ENCODE measurements around the gene DIS3L2.

DNA sequence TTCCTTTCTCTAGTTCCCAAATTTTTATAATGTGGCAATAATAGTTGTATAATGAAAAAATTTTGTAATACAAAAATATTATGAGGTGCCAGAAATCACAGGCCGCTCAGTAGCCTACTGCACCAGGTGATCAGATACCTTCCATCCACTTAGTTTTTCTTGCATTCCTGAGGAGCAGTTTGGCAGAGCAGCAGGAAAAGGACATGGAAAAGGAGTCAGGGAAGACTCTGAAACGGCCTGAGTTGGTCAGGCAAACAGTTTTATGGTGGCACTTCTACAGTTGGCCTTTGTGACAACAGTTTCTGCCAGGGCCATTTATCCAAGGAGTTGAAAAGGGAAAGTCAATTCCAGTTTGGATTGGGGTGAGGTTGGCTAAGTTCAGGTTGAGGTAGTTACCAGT, 251.7 kb downstream of the DIS3L2 start:
- TF ChIP-seq POLR2AphosphoS5 (IDR thresholded peaks at IDR 0.05; ENCODE audit: low read depth, low read length) = no peak
- TF ChIP-seq, protein P1, sequence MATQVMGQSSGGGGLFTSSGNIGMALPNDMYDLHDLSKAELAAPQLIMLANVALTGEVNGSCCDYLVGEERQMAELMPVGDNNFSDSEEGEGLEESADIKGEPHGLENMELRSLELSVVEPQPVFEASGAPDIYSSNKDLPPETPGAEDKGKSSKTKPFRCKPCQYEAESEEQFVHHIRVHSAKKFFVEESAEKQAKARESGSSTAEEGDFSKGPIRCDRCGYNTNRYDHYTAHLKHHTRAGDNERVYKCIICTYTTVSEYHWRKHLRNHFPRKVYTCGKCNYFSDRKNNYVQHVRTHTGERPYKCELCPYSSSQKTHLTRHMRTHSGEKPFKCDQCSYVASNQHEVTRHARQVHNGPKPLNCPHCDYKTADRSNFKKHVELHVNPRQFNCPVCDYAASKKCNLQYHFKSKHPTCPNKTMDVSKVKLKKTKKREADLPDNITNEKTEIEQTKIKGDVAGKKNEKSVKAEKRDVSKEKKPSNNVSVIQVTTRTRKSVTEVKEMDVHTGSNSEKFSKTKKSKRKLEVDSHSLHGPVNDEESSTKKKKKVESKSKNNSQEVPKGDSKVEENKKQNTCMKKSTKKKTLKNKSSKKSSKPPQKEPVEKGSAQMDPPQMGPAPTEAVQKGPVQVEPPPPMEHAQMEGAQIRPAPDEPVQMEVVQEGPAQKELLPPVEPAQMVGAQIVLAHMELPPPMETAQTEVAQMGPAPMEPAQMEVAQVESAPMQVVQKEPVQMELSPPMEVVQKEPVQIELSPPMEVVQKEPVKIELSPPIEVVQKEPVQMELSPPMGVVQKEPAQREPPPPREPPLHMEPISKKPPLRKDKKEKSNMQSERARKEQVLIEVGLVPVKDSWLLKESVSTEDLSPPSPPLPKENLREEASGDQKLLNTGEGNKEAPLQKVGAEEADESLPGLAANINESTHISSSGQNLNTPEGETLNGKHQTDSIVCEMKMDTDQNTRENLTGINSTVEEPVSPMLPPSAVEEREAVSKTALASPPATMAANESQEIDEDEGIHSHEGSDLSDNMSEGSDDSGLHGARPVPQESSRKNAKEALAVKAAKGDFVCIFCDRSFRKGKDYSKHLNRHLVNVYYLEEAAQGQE (IDR thresholded peaks at IDR 0.05; ENCODE audit: insufficient read depth in 1 of 2, low read depth in 2 of 2, low read length in 2 of 2) = no peak

Data from PFSK-1 (cell line).